NCI-H345 treated with DMSO at 0.1 percent for 48 hours (cell line): ENCODE results near the gene GOLGA6B.
"Not testable (repeated sequence)": the region's sequence is repeated elsewhere in the genome, so short reads cannot be mapped to it uniquely, and the experiment has no call there.

ENCODE experiments used
- DNase-seq: peaks from one replicate; lab custom pipeline; 2025; ENCODE audit not compliant: unreplicated experiment; lab: John Stamatoyannopoulos, UW

GOLGA6B gene, protein sequence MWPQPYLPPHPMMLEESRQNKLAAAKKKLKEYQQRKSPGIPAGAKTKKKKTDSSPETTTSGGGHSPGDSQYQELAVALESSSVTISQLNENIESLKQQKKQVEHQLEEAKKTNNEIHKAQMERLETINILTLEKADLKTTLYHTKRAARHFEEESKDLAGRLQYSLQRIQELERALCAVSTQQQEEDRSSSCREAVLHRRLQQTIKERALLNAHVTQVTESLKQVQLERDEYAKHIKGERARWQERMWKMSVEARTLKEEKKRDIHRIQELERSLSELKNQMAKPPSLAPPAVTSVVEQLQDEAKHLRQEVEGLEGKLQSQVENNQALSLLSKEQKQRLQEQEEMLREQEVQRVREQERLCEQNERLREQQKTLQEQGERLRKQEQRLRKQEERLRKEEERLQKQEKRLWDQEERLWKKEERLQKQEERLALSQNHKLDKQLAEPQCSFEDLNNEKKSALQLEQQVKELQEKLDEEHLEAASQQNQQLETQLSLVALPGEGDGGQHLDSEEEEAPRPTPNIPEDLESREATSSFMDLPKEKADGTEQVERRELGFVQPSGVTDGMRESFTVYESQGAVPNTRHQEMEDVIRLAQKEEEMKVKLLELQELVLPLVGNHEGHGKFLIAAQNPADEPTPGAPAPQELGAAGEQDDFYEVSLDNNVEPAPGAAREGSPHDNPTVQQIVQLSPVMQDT

DNA sequence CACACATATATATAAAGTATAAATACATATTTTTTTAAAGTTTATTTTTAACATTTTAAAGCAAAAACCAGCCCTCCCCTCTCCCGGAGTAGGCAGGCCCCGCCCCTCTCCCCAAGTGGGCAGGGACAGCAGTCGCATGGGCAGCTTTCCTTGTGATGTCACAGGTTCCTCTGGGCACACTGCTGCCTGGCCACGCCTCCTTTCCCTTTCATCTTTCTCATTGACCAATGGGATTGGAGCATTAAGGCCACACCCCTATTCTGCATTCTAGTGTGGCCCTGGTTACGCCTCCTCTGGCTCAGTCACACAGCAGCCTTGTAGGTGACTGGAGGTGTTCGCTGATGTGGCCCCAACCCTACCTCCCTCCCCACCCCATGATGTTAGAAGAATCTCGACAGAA lies at the start of gene GOLGA6B:
Gene GOLGA6B (plus strand): TSS at position 301 of the 400 bp plus-strand sequence. CDS start 41 bp downstream, at position 342.
- DNase-seq: not testable (repeated sequence)

DNA sequence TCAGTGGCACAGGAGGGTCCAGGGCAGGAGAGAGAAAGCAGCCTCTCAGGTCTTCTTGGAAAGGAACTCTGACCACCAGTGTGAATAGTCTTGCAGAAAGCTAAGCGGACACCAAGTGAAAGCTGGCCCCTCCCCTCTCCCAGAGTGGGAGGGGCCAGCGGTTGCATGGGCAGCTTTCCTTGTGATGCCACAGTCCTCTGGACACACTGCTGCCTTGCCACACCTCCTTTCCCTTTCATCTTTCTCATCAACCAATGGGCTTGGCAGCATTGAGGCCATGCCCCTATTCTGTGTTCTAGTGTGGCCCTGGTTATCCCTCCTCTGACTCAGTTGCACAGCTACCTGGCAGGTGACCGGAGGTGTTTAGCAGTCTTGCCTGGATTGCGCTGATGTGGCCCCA lies 49.7 kb upstream of the GOLGA6B start:
- no peak for DNase-seq

DNA sequence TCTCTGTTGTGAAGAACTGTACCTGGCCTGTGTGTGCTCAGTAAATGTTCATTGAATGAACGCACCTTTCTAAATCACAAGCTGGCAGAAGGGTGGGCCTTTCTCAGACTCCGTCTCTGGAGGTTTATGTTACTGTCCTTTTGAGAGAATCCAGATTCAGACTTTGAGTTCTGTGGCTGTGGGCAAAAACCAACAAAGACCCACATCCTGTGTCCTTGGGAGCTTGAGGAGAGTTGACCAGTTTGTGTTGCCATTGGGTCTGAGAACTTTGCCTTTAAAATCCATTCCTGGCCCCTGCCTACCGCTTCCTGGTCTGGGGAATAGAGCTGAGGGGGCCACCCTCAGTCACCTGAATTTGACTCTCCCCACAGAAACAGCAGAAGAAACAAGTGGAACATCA lies 46.4 kb upstream of the GOLGA6B start:
- DNase-seq: not testable (repeated sequence)

DNA sequence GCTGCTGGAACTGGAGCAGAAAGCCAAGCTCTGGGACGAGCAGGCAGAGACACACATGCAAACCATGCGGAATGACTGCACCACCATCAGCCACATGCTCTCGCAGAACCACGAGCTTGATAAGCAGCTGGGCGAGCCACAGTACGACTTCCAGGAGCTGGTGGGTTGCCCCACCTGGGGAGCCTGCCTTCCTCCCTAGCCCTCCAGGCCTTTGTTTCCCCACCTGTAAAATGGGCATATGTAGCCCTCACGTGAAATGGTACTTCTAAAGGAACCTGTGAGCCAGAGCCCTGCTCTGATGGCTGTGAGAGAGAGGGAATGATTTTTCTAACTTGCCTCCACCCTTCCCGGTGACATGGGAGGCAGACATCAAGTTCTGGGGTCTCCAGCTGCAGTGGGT lies 44.6 kb upstream of the GOLGA6B start:
- no peak for DNase-seq

DNA sequence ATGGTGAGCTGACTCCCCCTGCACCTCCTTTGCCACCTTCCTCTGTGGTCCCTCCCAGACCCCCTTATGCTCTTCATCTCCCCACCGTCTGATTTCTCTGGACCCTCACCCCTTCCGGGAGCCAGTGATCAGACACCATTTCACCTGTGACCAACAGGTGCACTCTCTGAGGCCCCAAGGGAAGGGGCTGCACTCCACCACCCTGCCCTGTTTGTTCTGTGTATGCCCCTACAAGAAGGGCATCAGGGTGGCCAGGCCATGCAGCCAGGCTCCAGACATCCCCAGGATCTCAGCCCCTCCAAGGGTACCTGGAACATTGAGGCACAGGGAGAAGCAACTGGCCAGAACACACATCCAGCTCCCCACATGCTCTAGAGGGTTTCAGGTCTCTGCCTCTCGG lies 42.2 kb upstream of the GOLGA6B start:
- DNase-seq: not testable (repeated sequence)

DNA sequence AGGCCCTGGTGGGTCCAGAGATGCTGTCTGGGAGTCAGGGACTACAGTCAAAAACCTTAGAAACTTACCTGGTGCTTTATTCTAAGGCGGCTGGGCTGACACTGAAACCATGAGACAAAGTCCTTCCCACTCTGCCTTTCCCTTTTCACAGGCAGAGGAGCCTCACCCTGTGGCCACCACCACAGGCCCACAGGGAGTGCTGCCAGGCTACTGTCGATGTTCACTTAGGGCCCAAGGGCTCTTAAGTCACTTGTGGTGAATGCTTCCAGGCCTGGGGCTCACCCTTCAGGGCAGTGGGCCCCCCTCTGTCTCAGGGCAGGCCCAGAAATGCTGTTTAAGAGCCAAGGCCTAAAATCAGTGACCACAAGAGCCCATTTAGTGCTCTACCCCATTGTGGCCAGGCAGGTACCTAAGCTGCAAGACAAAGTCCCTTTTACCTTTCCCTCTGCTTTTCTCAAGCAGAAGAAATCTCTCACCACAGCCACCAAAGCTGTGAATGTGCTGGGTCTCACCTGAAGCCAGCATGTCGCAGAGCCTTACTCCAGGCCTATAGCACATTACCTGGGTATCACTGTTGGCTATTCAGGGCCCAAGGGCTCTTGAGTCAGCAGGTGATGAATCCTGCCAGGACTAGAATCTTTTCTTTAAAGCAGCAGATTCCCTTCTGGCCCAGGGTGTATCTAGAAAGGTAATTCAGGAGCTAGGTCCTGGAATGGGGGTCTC lies 39.5 kb upstream of the GOLGA6B start:
- no peak for DNase-seq

DNA sequence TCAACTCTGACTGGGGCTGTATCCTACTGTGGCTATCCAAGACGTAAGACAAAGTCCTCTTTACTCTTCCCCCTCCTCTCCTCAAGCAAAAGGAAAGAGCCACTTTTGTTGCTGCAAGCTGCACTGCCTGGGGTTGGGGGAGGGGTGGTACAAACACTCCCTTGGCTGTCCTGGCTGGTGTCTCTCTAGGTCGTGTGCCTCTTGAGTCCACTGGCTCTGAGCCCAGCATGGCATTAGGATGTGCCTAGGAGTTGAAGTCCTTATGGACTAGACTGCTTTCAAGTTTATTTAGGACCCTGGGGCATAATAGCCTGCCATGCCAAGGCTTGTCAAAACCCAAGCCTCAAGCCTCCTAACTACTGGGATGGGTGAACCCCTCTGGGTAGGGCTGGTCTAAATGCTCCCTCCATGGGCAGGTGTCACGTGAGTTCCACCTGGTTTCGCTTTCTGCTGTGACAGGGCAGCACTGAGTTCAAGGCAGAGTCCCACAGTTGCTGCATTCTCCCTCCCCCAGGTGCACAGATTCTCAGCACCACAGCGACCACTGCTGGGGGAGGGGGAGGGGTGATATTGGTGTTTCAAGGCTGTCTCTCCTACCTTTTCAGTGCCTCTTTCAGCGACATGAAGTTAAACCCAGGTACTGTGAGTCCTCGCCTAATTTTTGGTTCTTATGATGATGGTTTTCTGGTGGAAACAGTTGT lies 38.8 kb upstream of the GOLGA6B start:
- DNase-seq: peak; percentile 29

DNA sequence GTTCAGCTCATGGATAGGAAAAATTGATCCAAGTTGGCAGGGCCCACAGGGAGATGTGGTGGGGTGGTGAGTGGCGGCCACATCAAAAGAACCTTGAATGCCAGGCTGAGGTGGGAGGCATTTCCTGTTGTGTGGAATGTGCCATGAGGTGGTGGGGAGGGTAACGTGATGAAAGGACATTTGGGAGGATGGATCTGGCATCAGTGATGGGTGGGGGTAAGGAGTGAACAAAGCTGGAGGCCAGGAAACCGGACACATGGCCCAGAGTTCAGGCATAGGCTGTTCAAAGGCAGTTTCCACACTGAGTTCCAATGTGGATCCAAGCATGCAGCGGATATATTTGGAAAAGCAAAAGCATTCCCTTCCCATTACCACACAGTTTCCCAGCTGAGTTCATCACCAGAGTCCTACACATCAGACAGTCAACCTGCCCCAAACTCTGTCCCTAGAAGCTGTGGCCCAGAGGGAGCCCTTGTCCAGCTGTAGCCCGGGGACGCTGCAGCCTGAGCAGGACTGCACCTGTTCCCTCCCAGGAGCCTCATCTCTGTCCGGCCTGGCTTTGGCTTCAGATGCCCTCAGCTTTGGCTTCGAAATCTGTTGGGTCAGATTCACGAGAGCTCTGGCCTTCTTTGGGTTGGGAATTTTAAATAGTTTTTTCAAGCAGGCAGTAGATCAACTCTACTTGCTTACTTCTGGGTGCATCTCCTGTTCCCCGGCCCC lies 37.8 kb upstream of the GOLGA6B start:
- DNase-seq: no peak

DNA sequence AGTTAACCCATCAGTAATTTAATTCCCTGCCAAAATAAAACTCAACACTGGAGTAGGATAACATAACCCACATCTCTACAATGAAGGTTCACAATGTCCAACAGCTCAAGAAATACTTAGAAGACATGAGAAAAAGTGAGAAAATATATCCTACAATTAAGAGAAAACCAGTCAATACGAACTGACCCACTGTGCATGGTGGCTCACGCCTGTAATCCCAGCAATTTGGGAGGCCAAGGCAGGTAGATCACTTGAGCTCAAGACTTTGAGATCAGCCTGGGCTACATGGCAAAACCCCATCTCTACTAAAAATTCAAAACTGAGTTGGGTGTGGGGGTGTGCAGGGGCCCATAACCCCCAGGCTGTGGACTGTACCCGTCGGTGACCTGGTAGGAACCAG lies 30.6 kb upstream of the GOLGA6B start:
- DNase-seq: not testable (repeated sequence)

DNA sequence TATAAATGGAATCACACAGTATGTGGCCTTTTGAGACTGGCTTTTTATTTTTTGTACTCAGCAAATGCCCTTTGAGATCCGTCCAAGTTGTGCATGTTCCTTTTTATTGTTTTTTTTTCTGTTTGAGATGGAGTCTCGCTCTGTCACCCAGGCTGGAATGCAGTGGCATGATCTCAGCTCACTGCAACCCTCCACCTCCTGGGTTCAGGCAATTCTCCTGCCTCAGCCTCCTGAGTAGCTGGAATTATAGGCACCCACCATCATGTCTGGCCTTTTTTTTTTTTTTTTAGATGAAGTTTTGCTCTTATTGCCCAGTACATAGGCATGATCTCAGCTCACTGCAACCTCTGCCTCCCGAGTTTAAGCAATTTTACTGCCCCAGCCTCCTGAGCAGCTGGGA lies 28.3 kb upstream of the GOLGA6B start:
- DNase-seq: not testable (repeated sequence)

DNA sequence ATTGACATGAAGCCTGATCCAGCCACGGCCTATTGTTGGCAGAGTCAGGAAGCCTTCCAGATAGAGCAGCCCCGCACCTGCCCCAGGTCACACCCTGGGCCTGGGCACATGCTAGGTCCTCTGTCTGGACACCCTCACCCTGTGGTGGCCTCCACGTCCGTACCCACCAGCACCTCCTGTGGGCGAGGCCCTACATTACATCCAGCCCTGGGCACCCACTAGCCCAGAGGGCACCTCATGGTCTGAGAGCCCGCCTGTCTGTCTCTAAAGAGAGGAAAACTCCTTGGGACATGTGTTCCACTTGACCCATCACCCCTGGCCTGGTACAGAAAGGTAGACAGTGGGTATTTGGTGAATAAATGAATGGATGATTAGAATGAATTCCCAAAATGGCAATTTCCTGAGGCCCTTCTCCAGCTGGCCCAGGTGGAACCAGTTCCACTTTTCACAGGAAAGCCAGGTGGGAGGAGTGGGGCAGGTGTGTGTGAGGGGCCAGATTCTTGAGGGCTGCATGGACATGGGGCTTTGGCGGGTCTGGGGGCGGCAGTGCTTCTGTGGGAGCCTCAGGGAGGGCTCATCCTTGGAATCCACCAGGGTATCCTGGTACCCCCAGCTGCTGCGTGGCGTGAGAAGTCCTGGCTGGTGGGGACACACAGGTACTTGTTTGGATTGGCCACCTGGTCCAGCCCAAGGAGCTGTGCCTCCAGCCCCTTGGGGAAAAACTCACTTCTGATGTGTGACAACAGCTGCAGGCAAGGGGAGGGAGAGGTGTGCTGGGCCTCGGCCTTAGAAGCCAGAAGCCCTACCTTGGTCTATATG lies 26.0 kb upstream of the GOLGA6B start:
- not testable (repeated sequence) for DNase-seq

DNA sequence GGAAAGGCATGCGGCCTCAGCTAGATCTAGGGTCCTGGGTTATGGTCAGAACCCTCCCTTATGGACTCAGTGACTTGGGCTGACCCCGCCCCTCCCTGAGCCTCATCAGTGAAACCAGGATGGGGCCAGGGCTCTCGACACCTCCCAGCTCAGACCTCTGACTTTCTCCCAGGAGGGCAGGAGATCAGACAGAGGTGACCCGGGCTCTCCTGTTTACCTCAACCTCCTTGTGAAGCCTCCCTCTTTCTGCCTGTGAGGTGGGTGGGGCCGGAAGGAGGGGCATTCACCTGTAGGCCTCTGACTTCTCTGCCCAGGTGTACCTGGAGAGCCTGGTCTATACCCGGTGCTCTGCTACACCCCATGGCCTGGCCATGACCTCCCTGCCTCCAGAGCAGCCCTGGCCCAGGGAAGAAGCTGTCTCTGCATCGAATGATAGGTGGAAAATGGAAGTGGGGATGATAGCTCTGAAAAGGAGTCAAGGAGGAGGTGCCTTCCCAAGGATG lies 25.4 kb upstream of the GOLGA6B start:
- DNase-seq: not testable (repeated sequence)

DNA sequence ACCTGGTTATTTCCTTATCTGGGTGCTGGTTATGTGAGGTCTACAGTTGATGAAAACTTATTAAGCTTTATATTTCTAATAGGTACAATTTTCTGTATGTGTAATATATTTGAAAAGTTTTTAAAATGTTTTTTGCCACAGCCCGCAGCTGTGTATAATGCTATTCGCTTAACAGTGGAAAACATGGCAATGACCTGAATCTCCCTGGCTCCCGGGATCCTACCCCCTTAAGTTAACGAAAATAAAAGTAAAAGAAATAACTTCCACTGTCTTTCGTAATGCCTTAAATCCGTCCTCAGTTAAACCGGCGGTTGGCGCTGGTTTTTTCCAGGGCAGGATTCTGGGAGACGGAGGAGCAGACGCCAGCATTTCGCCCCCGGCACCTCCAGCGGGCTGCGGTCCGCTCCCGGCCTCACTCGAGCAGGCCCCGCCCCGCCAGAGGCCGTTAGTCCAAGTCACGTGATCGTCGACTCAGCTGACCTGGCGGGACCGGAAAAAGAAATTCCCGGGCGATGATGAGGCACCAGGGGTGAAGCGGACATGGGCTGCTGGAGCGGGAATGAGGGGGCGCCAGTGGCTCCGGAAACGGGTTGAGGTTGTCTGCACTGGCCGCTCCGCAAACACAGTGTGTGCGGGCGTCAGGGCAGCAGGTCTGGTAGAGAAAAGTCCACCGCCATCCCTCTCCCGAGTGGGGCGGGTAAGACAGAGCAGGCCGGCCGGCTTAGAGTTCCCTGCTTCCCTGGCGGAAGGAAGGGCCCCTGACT lies 17.8 kb upstream of the GOLGA6B start:
- DNase-seq: not testable (repeated sequence)

DNA sequence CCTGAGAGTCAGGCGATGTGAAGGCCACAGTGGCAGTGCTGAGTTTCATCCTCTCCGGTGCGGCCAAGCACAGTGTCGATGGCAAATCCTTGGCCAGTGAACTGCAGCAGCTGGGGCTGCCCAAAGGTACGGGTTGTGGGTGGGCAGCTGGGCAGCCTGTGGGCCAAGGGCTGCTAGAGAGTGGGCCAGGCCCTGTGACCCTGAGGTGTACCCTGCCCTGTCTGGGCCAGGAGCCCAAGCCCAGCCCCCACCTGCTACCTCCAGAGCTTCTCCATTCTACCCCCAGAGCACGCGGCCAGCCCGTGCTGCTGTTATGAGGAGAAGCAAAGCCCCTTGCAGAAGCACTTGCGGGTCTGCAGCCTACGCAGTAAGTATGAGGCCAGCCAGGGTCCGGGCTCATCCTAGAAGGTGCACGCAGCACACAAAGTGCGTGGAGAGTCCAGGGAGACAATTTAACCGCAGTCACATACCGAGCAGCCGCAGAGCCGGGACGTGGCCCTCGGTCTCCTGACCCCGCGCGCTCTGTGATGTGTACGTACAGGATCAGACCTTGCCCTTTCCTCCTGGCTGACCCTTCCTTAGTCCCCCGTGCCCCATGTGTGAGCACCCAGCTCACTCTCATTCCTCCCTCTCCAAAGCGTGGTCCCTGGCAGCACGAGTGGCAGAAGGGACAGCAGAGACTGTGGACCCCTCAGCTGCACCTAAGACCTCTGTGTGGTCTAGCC lies 14.6 kb upstream of the GOLGA6B start:
- not testable (repeated sequence) for DNase-seq

DNA sequence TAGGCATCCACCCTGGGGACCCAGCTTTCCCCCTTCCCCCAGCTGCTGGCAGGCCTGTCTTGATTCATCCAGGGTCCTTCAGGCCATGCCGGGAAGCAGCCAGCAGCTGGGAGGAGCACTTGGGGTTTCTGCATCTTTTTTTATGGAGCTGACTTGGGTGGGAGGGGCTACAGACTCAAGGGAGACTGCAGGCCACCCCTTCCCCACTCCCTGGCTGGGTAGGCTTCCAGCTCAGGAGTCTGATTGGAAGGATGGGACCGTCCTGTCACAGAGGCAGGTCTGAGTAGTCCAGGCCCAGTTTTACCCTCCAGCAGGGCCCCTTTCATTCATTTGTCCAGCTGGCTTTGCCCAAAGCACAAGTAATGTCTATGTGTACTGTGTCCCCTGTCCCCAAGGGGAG lies 12.2 kb upstream of the GOLGA6B start:
- not testable (repeated sequence) for DNase-seq

DNA sequence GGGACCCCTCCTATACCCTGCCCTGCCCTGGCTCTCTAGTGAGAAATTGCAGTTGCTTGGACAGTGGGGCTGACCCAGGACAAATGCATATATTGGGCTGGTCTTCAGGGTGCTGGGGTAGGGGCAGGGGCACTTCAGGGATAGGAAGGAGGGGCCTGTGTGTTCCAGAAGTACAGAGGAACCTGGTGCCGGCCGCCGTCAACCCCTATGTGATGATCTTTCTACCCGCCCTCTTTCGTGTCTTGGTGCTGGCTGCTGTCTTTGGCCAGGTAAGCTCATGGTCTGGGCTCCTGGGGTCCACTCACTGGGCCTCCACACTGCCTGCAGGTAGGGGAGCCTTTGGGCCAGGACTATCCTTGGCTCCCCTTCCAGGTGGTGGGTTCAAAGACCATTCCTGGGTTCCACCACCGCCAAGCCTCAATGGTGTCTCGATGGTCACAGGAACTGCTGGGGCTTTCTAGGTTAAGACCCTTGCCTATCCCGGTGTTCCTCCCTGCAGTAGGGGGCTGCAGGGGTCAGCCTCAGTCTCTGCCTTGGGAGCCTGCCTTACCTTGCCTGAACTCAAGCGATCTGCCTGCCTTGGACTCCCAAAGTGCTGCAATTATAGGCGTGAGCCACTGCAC lies 5.8 kb upstream of the GOLGA6B start:
- not testable (repeated sequence) for DNase-seq

DNA sequence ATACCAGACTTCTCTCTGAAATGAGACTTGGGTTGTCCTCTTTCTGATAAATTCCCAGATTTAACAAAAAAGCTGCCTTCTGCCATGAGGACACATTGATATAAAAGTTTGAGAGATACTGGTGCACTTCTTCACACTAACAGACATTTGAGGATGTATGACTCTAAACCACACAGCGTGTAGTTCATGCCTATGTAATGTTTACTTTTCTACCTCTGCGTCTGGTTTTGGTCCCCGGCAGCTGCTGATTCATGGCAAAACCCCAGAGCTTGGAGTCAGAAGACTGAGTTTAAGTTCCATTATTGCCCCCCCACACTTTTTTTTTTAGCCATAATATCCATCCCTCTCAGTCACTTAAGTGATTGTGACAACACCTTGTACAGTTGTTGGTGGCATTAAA lies 1.5 kb downstream of the GOLGA6B start:
- DNase-seq: not testable (repeated sequence)
